Osteoblast (primary cell): Measurements from ENCODE around the gene TBL1XR1. TPM values are rescaled to one million over a fixed set of nuclear protein-coding genes. Genes with fewer than 3 reads are reported as not detected.

ENCODE experiments used
- DNase-seq: peaks from one replicate; pipeline ENCODE4 v3.0.0; 2011; ENCODE audit warnings: low spot score, mixed read lengths; ENCODE audit not compliant: insufficient read length; ENCODE audit errors: missing footprints
- H2AFZ ChIP-seq: 2 replicates; pipeline ENCODE4 v1.6.0; 2011; ENCODE audit warnings: mild to moderate bottlenecking, low read length
- H3K27ac ChIP-seq: 2 replicates; pipeline ENCODE4 v1.5.1; 2011; ENCODE audit warnings: mild to moderate bottlenecking, low read depth, low read length, moderate library complexity
- H3K27me3 ChIP-seq: 2 replicates; pipeline ENCODE4 v1.6.0; 2012; ENCODE audit warnings: mild to moderate bottlenecking, control low read depth, inconsistent platforms, low read length, moderate library complexity; ENCODE audit not compliant: insufficient read depth
- H3K36me3 ChIP-seq: 2 replicates; pipeline ENCODE4 v1.5.1; 2011; ENCODE audit warnings: mild to moderate bottlenecking, low read length, control low read depth, moderate library complexity; ENCODE audit not compliant: insufficient read depth
- H3K4me1 ChIP-seq: 2 replicates; pipeline ENCODE4 v1.5.1; 2011; ENCODE audit warnings: mild to moderate bottlenecking, low read length, control low read depth, moderate library complexity; ENCODE audit not compliant: insufficient read depth
- H3K4me2 ChIP-seq: 2 replicates; pipeline ENCODE4 v1.6.0; 2011; ENCODE audit warnings: mild to moderate bottlenecking, low read length; ENCODE audit not compliant: insufficient read depth
- H3K4me3 ChIP-seq: fragments of 200-600 bp; sonication (generic); 3 replicates; pipeline ENCODE4 v1.5.1; 2012; ENCODE audit warnings: mild to moderate bottlenecking, low read length, inconsistent platforms; ENCODE audit not compliant: insufficient read depth
- H3K79me2 ChIP-seq: 2 replicates; pipeline ENCODE4 v1.6.0; 2012; ENCODE audit warnings: mild to moderate bottlenecking, low read length, control low read depth, inconsistent platforms; ENCODE audit not compliant: insufficient read depth
- H3K9me3 ChIP-seq: 2 replicates; pipeline ENCODE4 v1.5.1; 2011; ENCODE audit warnings: low read depth, low read length, control low read depth
- H4K20me1 ChIP-seq: 2 replicates; pipeline ENCODE4 v1.6.0; 2012; ENCODE audit warnings: mild to moderate bottlenecking, low read length, control low read depth; ENCODE audit not compliant: insufficient read depth
- total RNA-seq: library from RNA; depleted of rRNA; stranded (reverse); fragments of >200 nt; gene quantifications from 2 replicates; pipeline ENCODE4 v1.2.3, GENCODE V29; 2012
- TF ChIP-seq, protein P1 (sequence below): IDR thresholded peaks from 2 replicates; pipeline ENCODE4 v1.5.1; 2011; ENCODE audit warnings: mild to moderate bottlenecking, low read depth, low read length, moderate library complexity; ENCODE audit errors: extremely low read depth

Gene TBL1XR1
- total RNA-seq, 1 donor = 297 TPM

DNA sequence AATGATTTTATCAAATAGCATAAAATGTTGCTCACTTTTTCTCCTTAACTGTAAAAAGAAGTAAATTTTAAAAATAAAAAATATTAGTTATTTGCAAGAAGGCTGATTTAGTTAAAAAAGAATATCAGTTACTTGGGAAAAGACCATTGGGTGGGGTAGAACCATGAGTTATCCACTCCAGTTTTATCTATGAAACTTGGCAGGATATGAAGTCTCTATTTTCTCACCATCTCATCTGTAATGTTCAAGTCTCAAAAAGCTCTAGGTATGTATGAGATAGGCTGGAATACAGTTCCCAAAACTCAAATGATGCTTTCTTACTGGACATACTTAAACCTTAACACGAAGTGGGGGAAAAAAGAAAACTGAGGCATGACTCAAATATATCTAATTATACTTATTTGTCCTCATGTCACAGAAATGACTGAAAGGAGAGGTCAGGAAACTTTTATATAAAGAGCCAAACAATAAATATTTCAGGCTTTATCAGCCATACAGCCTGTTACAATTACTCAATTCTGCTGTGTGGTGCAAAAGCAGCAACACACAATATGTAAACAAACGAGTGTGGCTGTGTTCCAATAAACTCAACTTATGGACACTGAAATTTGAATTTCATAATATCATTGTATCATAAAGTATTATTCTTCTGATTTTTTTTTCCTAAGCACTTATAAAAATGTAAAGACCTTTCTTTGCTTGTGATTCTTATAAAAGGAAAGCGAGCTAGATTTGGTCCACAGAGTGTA, 131.8 kb downstream of the TBL1XR1 start:
- Histone ChIP-seq H4K20me1 (peaks cover 25% of the 10 kb centered on the region), H3K4me1 (peaks cover 11% of the 10 kb centered on the region), H3K4me2 (no peak overlapping the region), H3K36me3 (no peaks in the 10 kb centered on the region), H3K9me3 (no peaks in the 10 kb centered on the region), H3K27me3 (no peaks in the 10 kb centered on the region), H3K27ac (no peak overlapping the region), H3K4me3 (no peak overlapping the region), H2AFZ (no peak overlapping the region), H3K79me2 (peaks cover 87% of the 10 kb centered on the region)
- DNase-seq = no peak
- TF ChIP-seq, protein P1, sequence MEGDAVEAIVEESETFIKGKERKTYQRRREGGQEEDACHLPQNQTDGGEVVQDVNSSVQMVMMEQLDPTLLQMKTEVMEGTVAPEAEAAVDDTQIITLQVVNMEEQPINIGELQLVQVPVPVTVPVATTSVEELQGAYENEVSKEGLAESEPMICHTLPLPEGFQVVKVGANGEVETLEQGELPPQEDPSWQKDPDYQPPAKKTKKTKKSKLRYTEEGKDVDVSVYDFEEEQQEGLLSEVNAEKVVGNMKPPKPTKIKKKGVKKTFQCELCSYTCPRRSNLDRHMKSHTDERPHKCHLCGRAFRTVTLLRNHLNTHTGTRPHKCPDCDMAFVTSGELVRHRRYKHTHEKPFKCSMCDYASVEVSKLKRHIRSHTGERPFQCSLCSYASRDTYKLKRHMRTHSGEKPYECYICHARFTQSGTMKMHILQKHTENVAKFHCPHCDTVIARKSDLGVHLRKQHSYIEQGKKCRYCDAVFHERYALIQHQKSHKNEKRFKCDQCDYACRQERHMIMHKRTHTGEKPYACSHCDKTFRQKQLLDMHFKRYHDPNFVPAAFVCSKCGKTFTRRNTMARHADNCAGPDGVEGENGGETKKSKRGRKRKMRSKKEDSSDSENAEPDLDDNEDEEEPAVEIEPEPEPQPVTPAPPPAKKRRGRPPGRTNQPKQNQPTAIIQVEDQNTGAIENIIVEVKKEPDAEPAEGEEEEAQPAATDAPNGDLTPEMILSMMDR = no peak

DNA sequence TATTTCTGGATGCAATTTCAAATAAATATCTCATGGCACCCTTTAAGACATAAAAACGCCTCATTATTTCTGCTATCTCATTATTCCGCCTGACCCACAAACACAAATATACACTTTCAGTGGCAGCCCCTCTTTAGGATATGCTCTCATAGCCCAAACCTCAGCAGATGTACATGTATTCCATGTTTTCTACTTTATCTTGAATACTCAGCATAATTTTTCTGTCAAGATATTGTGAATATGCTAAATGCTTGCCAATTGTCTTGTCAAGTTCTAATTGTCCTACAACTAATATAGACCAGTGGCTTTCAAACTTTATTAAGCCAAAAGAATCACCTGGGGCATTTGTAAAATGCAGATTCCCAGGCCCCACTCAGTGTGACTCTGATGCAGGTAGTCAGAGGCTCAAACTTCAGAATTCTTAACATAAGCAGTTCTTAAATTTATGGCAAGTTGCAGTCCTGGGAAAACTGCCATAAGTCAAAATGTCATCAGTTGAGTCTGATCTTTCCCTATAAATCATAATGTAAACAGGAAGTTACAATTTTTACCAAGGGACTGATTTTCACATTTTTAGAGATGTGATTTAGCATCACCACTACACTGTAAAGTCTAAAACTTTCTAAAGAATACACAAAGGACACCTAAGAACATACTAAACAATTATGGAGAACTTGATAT, 135.1 kb downstream of the TBL1XR1 start:
- TF ChIP-seq, protein P1 = no peak
- Histone ChIP-seq H2AFZ (no peak overlapping the region), H3K27ac (no peak overlapping the region), H3K27me3 (no peaks in the 10 kb centered on the region), H3K4me1 (peaks cover 4% of the 10 kb centered on the region), H3K4me2 (no peak overlapping the region), H3K79me2 (peaks cover 79% of the 10 kb centered on the region), H3K9me3 (no peaks in the 10 kb centered on the region), H3K36me3 (no peaks in the 10 kb centered on the region), H3K4me3 (no peak overlapping the region), H4K20me1 (peaks cover 8% of the 10 kb centered on the region)
- no peak for DNase-seq

DNA sequence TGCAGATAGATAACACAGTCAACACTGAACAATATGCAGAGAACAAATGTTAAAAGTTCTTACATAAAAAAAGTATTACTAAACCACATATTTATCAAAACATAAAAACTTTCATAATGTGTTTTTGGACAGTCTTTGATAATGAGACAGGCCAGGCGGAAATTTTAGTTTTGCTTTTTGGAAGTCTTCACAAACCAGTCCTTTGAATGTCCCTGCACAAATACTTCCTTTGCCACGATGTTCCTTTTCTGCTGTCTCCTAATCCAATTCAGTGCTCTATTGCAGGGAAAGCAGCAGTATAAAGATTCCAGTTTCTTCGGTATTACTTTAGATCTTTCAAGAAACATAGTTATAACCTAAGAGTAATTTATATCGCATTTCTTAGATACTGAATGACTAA, 135.9 kb downstream of the TBL1XR1 start:
- no peak overlapping the region for H3K27ac ChIP-seq
- peak; percentile 8 for DNase-seq
- no peak overlapping the region for H2AFZ ChIP-seq
- TF ChIP-seq, protein P1 = no peak
- H3K4me3 ChIP-seq = no peak overlapping the region
- H3K4me1 ChIP-seq = peaks cover 4% of the 10 kb centered on the region
- H3K27me3 ChIP-seq = no peaks in the 10 kb centered on the region
- no peaks in the 10 kb centered on the region for H3K36me3 ChIP-seq
- no peaks in the 10 kb centered on the region for H3K9me3 ChIP-seq
- H3K79me2 ChIP-seq = peaks cover 79% of the 10 kb centered on the region
- H4K20me1 ChIP-seq = peaks cover 5% of the 10 kb centered on the region
- H3K4me2 ChIP-seq = no peak overlapping the region

DNA sequence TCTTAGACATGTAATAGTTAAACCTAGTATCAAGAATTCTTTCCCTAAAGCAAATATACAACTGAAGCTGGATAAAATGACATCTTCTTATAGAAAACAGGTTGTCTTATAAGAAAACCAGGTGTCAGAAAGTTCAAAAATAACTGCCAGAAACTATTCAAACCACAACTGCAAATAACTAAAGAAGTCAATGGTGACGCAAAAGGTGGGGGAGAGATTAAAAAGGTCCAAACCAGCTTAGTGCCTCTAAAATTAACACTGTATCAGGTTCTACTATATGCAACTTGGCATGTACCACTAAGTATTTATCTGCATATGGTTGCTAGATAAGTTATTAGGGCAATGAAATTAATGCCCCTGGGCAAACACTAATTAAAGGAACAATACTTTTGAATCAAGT, 136.8 kb downstream of the TBL1XR1 start:
- H4K20me1 ChIP-seq = peaks cover 2% of the 10 kb centered on the region
- H3K27me3 ChIP-seq = no peaks in the 10 kb centered on the region
- H3K27ac ChIP-seq = no peak overlapping the region
- H3K4me2 ChIP-seq = no peak overlapping the region
- no peak overlapping the region for H3K4me3 ChIP-seq
- TF ChIP-seq, protein P1 = no peak
- peaks cover 11% of the 10 kb centered on the region for H3K4me1 ChIP-seq
- no peak overlapping the region for H2AFZ ChIP-seq
- no peak for DNase-seq
- no peaks in the 10 kb centered on the region for H3K36me3 ChIP-seq
- peaks cover 78% of the 10 kb centered on the region for H3K79me2 ChIP-seq
- H3K9me3 ChIP-seq = no peaks in the 10 kb centered on the region
